ENCODE results near the gene NAXE.
"Not testable (repeated sequence)": the region's sequence is repeated elsewhere in the genome, so short reads cannot be mapped to it uniquely, and the experiment has no call there.

Gene NAXE

DNA sequence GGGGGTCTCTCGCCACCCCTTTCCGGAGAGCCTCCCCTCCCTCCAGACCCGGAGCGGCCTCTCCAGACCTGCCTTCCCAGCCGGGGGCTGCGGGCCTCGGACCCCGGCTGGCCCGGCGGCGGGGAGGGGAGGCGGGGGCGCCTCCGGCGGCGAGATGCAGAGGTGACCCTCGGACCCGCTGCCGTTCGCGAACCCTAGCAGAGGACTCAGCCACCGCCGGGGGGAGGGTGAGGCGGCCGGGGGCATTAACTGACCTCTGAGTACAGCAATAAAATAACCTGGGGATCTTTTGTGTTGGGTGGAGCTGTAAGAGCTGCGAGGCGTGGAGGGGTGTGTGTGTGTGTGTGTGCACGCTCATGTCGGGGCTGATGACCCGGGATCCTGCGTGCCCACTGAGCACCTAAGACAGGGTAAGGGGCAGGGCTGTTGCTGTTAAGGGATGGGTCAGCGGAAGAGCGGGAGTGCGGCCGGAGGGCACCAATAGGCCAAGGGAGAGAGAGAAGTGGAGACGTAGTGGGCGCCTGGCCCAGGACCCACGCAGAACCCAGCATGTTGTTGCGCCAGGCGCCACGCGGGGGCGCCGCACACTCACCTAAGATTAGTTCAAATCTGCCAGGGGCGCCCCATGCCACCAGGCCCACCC, 34.0 kb downstream of the NAXE start:
- peak; percentile 40 for DNase-seq (ENCODE audit: low read depth)
- no peak overlapping the region for H3K4me3 ChIP-seq (ENCODE audit: control insufficient read depth, low read depth, low read length)
- TF ChIP-seq, protein P1, sequence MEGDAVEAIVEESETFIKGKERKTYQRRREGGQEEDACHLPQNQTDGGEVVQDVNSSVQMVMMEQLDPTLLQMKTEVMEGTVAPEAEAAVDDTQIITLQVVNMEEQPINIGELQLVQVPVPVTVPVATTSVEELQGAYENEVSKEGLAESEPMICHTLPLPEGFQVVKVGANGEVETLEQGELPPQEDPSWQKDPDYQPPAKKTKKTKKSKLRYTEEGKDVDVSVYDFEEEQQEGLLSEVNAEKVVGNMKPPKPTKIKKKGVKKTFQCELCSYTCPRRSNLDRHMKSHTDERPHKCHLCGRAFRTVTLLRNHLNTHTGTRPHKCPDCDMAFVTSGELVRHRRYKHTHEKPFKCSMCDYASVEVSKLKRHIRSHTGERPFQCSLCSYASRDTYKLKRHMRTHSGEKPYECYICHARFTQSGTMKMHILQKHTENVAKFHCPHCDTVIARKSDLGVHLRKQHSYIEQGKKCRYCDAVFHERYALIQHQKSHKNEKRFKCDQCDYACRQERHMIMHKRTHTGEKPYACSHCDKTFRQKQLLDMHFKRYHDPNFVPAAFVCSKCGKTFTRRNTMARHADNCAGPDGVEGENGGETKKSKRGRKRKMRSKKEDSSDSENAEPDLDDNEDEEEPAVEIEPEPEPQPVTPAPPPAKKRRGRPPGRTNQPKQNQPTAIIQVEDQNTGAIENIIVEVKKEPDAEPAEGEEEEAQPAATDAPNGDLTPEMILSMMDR (conservative IDR thresholded peaks at IDR 0.05; ENCODE audit: control insufficient read depth, insufficient read depth, low read depth, low read length), result peak; percentile 71

DNA sequence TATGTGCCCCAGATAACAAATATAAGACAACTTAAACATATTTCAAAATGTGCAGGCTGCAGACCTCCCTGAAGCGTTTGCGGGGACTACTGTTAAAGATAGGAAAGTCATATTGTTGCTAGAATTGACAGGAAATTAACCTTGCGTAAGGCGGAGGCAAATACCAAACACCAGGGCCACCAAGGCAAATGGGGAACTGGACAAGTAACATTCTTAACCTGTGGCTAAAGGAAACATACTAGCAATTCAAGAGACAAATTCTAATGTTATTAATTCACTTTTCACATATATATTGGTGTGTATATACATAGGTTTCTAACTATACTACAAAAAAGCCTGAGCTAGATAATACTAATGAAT, 34.5 kb downstream of the NAXE start:
- TF ChIP-seq, protein P1 (conservative IDR thresholded peaks at IDR 0.05; ENCODE audit: control insufficient read depth, insufficient read depth, low read depth, low read length), result no peak
- no peak for DNase-seq (ENCODE audit: low read depth)
- no peak overlapping the region for H3K4me3 ChIP-seq (ENCODE audit: control insufficient read depth, low read depth, low read length)

- DNase-seq (ENCODE audit: low read depth), result peak; percentile 51
- H3K4me3 ChIP-seq (ENCODE audit: control insufficient read depth, low read depth, low read length), result no peak overlapping the region
- TF ChIP-seq, protein P1 (conservative IDR thresholded peaks at IDR 0.05; ENCODE audit: control insufficient read depth, insufficient read depth, low read depth, low read length), result peak; percentile 83
Observed at GRCh38 chr1:156627313-156627880, 35.8 kb downstream of the NAXE start.

GRCh38 chr1:156629823-156630449, 38.4 kb downstream of the NAXE start:
- no peak overlapping the region for H3K4me3 ChIP-seq (ENCODE audit: control insufficient read depth, low read depth, low read length)
- no peak for DNase-seq (ENCODE audit: low read depth)
- TF ChIP-seq, protein P1 (conservative IDR thresholded peaks at IDR 0.05; ENCODE audit: control insufficient read depth, insufficient read depth, low read depth, low read length), result no peak

- not testable (repeated sequence) for H3K4me3 ChIP-seq (ENCODE audit: control insufficient read depth, low read depth, low read length); DNase-seq (ENCODE audit: low read depth)
Observed at GRCh38 chr1:156631152-156631551, 39.6 kb downstream of the NAXE start.

DNA sequence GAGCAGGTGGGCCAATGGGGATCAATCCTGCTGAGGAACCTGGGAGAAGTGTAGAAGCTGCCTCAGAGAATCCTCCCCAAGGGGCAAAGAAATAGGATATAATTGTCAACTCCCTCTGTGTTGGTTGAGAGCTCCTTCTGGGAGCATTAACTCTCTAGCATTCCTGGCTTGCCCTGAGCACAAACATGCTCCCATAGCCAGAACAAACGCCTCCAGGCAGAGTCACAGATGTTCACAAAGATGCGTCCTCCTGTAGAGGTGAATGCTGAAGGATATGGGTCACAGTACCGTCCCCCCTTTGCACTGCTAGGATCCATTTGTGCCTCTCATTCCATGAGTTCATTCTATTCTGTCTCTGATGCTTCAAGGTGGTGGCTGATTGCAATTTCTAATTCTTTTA, 40.8 kb downstream of the NAXE start:
- DNase-seq (ENCODE audit: low read depth), result no peak
- TF ChIP-seq, protein P1 (conservative IDR thresholded peaks at IDR 0.05; ENCODE audit: control insufficient read depth, insufficient read depth, low read depth, low read length), result no peak
- no peak overlapping the region for H3K4me3 ChIP-seq (ENCODE audit: control insufficient read depth, low read depth, low read length)

GRCh38 chr1:156638189-156638985, 46.8 kb downstream of the NAXE start:
- no peak overlapping the region for H3K4me3 ChIP-seq (ENCODE audit: control insufficient read depth, low read depth, low read length)
- TF ChIP-seq, protein P1 (conservative IDR thresholded peaks at IDR 0.05; ENCODE audit: control insufficient read depth, insufficient read depth, low read depth, low read length), result no peak
- no peak for DNase-seq (ENCODE audit: low read depth)

All from fibroblast of mammary gland (primary cell).